ENCODE results near the gene KRTAP5-5. TPM values are rescaled to one million over a fixed set of nuclear protein-coding genes. Genes with fewer than 3 reads are reported as not detected.

The KRTAP5-5 gene
- total and polyA plus RNA-seq, 2 of the 8 experiments (the other 6 are each of a cell fraction or from before 2014, with no cell fraction given): 0.09 TPM; not detected in 1

DNA sequence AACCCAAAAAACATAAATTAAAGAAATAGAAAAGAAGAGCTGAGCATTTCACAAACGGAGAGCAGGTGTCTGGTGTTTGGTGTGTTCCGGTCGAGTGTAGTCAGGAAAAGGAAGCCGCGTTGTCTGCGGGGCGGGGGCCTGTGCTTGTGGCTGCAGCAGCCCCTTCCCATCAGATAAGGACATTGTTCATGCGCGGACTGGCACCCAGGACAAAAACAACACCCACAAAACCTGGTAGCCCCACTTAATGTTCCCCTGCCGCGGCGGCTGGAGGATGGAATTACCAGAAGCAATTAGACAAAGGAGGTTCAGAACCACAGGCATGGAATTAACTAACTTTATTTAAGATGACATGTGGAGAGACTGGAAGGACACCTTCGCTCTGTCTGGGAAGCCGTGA, 29.9 kb downstream of the KRTAP5-5 start:
- H4K91ac ChIP-seq (replicated peaks; ENCODE audit: insufficient read length, low read length): no peak overlapping the region
- 0 out of 7 replicates have a peak, but pooled peaks cover 0 to 2% (median 0%) of the 10 kb centered on the region in 4 experiments for H3K27me3 ChIP-seq (replicated peaks in 1 of 4; ENCODE audit: control insufficient read depth in 3 of 4, extremely low read depth in 1 of 4, insufficient read depth in 3 of 4, low read length in 3 of 4)
- H3K23ac ChIP-seq (ENCODE audit: insufficient read length): no peak overlapping the region
- H2BK120ac ChIP-seq (replicated peaks; ENCODE audit: low read depth, low read length): no peak overlapping the region
- H2BK12ac ChIP-seq (ENCODE audit: low read depth, low read length): no peak overlapping the region
- no peak overlapping the region for H3K9ac ChIP-seq (replicated peaks in 1 of 4; ENCODE audit: extremely low read depth in 1 of 4, low read depth in 3 of 4, low read length in 3 of 4)
- H3K9me3 ChIP-seq (ENCODE audit: insufficient read depth in 2 of 2, low read depth in 1 of 2, low read length in 1 of 2): no peaks in the 10 kb centered on the region
- no peaks in the 10 kb centered on the region for H3K23me2 ChIP-seq (ENCODE audit: low read depth, low read length)
- H4K5ac ChIP-seq (ENCODE audit: insufficient read length, low read depth, low read length): no peak overlapping the region
- H3K18ac ChIP-seq (ENCODE audit: extremely low read depth, low read length): no peak overlapping the region
- no peak overlapping the region for H3K14ac ChIP-seq (ENCODE audit: insufficient read length)
- ChIA-PET POLR2A (ENCODE audit: partially characterized antibody) (no interaction called here), CTCF (ENCODE audit: partially characterized antibody) (interaction anchor here (1.5 kb wide), 1 partner anchor 12 kb away, joined by 4 read pairs; no protein-coding TSS in a partner anchor)
- no peak overlapping the region for H3K4ac ChIP-seq (replicated peaks; ENCODE audit: insufficient read length, low read depth, low read length)
- no peaks in the 10 kb centered on the region for H3K79me1 ChIP-seq (ENCODE audit: low read depth, low read length)
- H4K8ac ChIP-seq (ENCODE audit: extremely low read depth, insufficient read depth, low read length): no peak overlapping the region
- H2AK5ac ChIP-seq (ENCODE audit: low read depth, low read length): no peak overlapping the region
- H2BK20ac ChIP-seq (ENCODE audit: low read length): no peak overlapping the region
- no peak overlapping the region for H3K4me2 ChIP-seq (ENCODE audit: insufficient read depth in 1 of 2, low read depth in 2 of 2, low read length in 2 of 2)
- no peak overlapping the region for H3K4me3 ChIP-seq (ENCODE audit: extremely low read depth in 1 of 4, insufficient read depth in 2 of 4, low read depth in 3 of 4, low read length in 4 of 4)
- no peaks in the 10 kb centered on the region for H4K20me1 ChIP-seq (replicated peaks in 1 of 2; ENCODE audit: control insufficient read depth in 1 of 2, insufficient read depth in 2 of 2, low read length in 2 of 2)
- H2BK5ac ChIP-seq (ENCODE audit: low read depth, low read length): no peak overlapping the region
- no peak overlapping the region for H2BK15ac ChIP-seq (ENCODE audit: low read length)
- no peaks in the 10 kb centered on the region for H3K79me2 ChIP-seq (ENCODE audit: control insufficient read depth in 1 of 2, insufficient read depth in 2 of 2, low read length in 2 of 2)
- FAIRE-seq: no peak
- H2AFZ ChIP-seq (ENCODE audit: low read length): no peak overlapping the region
- no peaks in the 10 kb centered on the region for H3K36me3 ChIP-seq (ENCODE audit: control insufficient read depth in 2 of 4, insufficient read depth in 4 of 4, low read length in 3 of 4)
- no peak for DNase-seq (ENCODE audit: low read depth in 1 of 2, low spot score in 2 of 2)
- no peak overlapping the region for H3K56ac ChIP-seq (replicated peaks; ENCODE audit: insufficient read length, low read depth, low read length)
- H3K4me1 ChIP-seq (replicated peaks in 1 of 4; ENCODE audit: control insufficient read depth in 3 of 4, insufficient read depth in 4 of 4, low read length in 3 of 4): no peaks in the 10 kb centered on the region
- H3K27ac ChIP-seq (ENCODE audit: low read depth, low read length): no peak overlapping the region
- 89% methylated on average over 14 of the region's 14 CpGs; no CpG with 5 or more reads in 1 of the 2 experiments for WGBS, 2 experiments (ENCODE audit: extremely low coverage in 1 of 2, insufficient coverage in 1 of 2, insufficient read length in 1 of 2, insufficient replicate concordance in 2 of 2, low coverage in 1 of 2, low lambda C conversion rate in 2 of 2, missing lambda C conversion rate in 1 of 2)
- TF ChIP-seq CHD1 (IDR thresholded peaks at IDR 0.05; ENCODE audit: low read depth, low read length): no peak
